ENCODE results near the gene FAM170B. TPM values are rescaled to one million over a fixed set of nuclear protein-coding genes. Genes with fewer than 3 reads are reported as not detected.

FAM170B gene
- total RNA-seq, 1 donor from 2014 or later = not detected

DNA sequence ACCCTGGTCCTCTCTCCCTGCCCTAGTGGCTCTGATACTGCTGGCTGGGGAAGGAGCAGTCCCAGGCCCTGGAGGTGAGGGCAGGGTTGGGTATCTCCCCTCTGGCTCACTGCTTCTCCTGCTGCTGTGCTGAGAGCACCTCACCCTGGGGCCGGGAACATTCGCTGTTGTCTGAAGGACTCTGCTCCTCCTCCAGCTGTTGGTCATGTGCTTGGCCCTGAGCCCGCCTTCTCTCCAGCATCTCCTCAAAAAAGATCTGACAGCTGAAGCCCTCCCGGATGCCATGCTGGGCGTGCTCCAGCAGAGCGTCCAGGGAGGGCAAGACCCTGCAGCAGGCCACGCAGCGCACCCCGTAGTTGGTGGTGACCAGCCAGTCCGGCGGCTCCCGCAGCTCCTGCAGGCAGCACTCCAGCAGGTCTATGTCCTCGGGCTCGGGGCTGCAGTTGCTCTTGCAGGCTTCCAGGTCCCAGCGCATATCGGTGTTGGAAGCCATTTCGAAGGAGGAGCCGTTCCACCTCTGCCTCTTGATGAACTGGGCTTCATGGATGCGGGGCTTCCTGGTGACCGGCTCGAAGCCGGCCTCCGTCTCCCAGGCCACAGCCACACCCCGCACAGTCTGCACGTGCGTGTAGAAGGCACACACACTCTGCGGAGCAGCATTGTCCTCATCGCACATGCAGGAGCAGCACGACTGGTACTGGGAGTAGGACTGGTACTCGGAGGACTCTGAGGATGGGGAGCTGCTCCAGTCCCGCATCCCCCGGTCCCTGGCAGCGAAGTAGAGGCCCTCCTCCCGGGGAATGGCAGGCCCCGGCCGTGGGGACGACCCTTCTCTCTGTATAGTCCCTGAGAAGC lies 2.1 kb downstream of the FAM170B start:
- FAIRE-seq (no peak), DNase-seq (ENCODE audit: low read depth) (no peak)
- Histone ChIP-seq H3K4me3 (ENCODE audit: low read depth, low read length) (no peak overlapping the region), H3K27me3 (ENCODE audit: control insufficient read depth, insufficient read depth, low read length) (no peaks in the 10 kb centered on the region), H3K36me3 (ENCODE audit: control insufficient read depth, insufficient read depth, low read length) (no peaks in the 10 kb centered on the region)
- TF ChIP-seq, protein P1, sequence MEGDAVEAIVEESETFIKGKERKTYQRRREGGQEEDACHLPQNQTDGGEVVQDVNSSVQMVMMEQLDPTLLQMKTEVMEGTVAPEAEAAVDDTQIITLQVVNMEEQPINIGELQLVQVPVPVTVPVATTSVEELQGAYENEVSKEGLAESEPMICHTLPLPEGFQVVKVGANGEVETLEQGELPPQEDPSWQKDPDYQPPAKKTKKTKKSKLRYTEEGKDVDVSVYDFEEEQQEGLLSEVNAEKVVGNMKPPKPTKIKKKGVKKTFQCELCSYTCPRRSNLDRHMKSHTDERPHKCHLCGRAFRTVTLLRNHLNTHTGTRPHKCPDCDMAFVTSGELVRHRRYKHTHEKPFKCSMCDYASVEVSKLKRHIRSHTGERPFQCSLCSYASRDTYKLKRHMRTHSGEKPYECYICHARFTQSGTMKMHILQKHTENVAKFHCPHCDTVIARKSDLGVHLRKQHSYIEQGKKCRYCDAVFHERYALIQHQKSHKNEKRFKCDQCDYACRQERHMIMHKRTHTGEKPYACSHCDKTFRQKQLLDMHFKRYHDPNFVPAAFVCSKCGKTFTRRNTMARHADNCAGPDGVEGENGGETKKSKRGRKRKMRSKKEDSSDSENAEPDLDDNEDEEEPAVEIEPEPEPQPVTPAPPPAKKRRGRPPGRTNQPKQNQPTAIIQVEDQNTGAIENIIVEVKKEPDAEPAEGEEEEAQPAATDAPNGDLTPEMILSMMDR (IDR thresholded peaks at IDR 0.05; ENCODE audit: insufficient read depth, low read length, severe bottlenecking) = no peak

GRCh38 chr10:49129376-49129775 lies 4.4 kb downstream of the FAM170B start:
- H3K36me3 ChIP-seq (ENCODE audit: control insufficient read depth, insufficient read depth, low read length) = no peaks in the 10 kb centered on the region
- TF ChIP-seq, protein P1 (IDR thresholded peaks at IDR 0.05; ENCODE audit: insufficient read depth, low read length, severe bottlenecking) = no peak
- no peak for FAIRE-seq
- no peaks in the 10 kb centered on the region for H3K27me3 ChIP-seq (ENCODE audit: control insufficient read depth, insufficient read depth, low read length)
- DNase-seq (ENCODE audit: low read depth) = no peak
- no peak overlapping the region for H3K4me3 ChIP-seq (ENCODE audit: low read depth, low read length)

GRCh38 chr10:49128854-49129253 lies 5.0 kb downstream of the FAM170B start:
- no peaks in the 10 kb centered on the region for H3K27me3 ChIP-seq (ENCODE audit: control insufficient read depth, insufficient read depth, low read length)
- H3K36me3 ChIP-seq (ENCODE audit: control insufficient read depth, insufficient read depth, low read length) = no peaks in the 10 kb centered on the region
- DNase-seq (ENCODE audit: low read depth) (no peak), FAIRE-seq (no peak)
- TF ChIP-seq, protein P1 (IDR thresholded peaks at IDR 0.05; ENCODE audit: insufficient read depth, low read length, severe bottlenecking) = no peak
- no peak overlapping the region for H3K4me3 ChIP-seq (ENCODE audit: low read depth, low read length)

- DNase-seq (ENCODE audit: low read depth) (no peak), FAIRE-seq (no peak)
- Histone ChIP-seq H3K36me3 (ENCODE audit: control insufficient read depth, insufficient read depth, low read length) (no peaks in the 10 kb centered on the region), H3K27me3 (ENCODE audit: control insufficient read depth, insufficient read depth, low read length) (no peaks in the 10 kb centered on the region), H3K4me3 (ENCODE audit: low read depth, low read length) (no peak overlapping the region)
- TF ChIP-seq, protein P1 (IDR thresholded peaks at IDR 0.05; ENCODE audit: insufficient read depth, low read length, severe bottlenecking) = no peak
These were observed 9.6 kb downstream of the FAM170B start for GRCh38 chr10:49123981-49124950.

DNA sequence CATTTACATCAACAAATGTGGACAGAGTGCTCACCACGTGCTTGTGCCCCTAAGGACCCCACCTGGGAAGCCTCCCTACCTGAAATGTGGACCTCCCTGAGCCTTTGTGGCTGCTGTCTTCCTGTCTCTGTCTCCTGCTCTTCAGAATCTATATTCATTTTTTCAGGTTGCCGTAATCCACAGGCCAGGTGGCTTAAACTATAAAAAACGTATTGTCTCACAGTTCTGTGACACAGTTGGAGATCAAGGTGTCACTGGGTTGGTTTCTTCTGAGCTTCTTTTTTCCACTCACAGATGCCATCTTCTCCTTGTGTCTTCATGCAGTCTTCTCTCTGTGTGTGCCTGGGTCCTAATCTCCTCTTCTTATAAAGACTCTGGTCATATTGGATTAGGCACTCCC lies 12.9 kb downstream of the FAM170B start:
- TF ChIP-seq, protein P1 (IDR thresholded peaks at IDR 0.05; ENCODE audit: insufficient read depth, low read length, severe bottlenecking) = no peak
- Histone ChIP-seq H3K4me3 (ENCODE audit: low read depth, low read length) (no peak overlapping the region), H3K36me3 (ENCODE audit: control insufficient read depth, insufficient read depth, low read length) (no peaks in the 10 kb centered on the region), H3K27me3 (ENCODE audit: control insufficient read depth, insufficient read depth, low read length) (peaks cover 3% of the 10 kb centered on the region)
- FAIRE-seq (no peak), DNase-seq (ENCODE audit: low read depth) (no peak)

Measured in bronchial epithelial cell (primary cell).